GM23248 (cell line): Measurements from ENCODE around the gene DENND5B.

Experiments
- EZH2 ChIP-seq: fragments of 200-600 bp; sonication (generic); IDR thresholded peaks from 2 replicates; pipeline ENCODE4 v1.6.1; 2018; ENCODE audit warnings: antibody characterized with exemption, mild to moderate bottlenecking; ENCODE audit not compliant: insufficient read depth, poor library complexity, severe bottlenecking
- EZH2phosphoT487 ChIP-seq: fragments of 200-600 bp; sonication (generic); IDR thresholded peaks from 2 replicates; pipeline ENCODE4 v1.6.1; 2018; ENCODE audit warnings: antibody characterized with exemption, moderate library complexity, mild to moderate bottlenecking, low read depth; ENCODE audit not compliant: insufficient read depth

DNA sequence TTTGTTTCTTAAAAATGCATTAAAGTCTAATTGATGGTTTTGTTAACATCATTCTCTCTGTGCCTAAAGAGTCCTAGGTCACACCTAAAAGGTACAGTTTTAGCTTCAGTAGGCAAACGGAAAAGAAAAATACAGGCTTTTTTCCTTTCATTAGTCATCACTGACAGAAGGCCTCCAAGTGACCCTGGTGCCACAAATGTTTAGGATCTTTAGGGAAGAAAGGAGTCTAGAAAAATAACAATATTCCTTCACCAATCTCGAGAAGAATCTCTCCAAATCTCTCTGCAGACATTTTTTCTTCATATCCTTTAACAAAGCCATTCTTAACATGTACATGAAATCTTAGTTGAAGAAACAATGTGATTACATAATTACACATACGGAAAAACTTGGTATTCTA is 2.0 kb downstream of the DENND5B start:
- no peak for TF ChIP-seq EZH2phosphoT487
- no peak for TF ChIP-seq EZH2
